Trophoblast cell (in vitro differentiated cells and primary cell): ENCODE results near the gene ALOX15B.

Source experiments
- DNase-seq, 2 donors: peaks; one replicate each; pipeline ENCODE4 v3.0.0-alpha.2; 2016
- H2AFZ ChIP-seq: 2 replicates; pipeline ENCODE4 v1.6.1; 2013; ENCODE audit warnings: low read length, moderate library complexity, mild to moderate bottlenecking; ENCODE audit not compliant: insufficient read depth, poor library complexity
- H2AK5ac ChIP-seq: 2 replicates; pipeline ENCODE4 v1.6.1; 2013; ENCODE audit warnings: mild to moderate bottlenecking, low read length
- H2BK120ac ChIP-seq: 2 replicates; pipeline ENCODE4 v1.6.1; 2013; ENCODE audit warnings: low read length, mild to moderate bottlenecking, moderate library complexity; ENCODE audit not compliant: insufficient read depth, poor library complexity
- H2BK12ac ChIP-seq: 2 replicates; pipeline ENCODE4 v1.6.1; 2013; ENCODE audit warnings: mild to moderate bottlenecking, low read length, moderate library complexity
- H2BK5ac ChIP-seq: 2 replicates; pipeline ENCODE4 v1.6.1; 2013; ENCODE audit warnings: low read length, low read depth, moderate library complexity, mild to moderate bottlenecking; ENCODE audit not compliant: poor library complexity
- H3K14ac ChIP-seq: 2 replicates; pipeline ENCODE4 v1.6.1; 2013; ENCODE audit warnings: mild to moderate bottlenecking, low read length
- H3K18ac ChIP-seq: 2 replicates; pipeline ENCODE4 v1.6.1; 2013; ENCODE audit warnings: mild to moderate bottlenecking, low read length
- H3K23ac ChIP-seq: 2 replicates; pipeline ENCODE4 v1.6.1; 2013; ENCODE audit warnings: low read length
- H3K27ac ChIP-seq: 2 replicates; pipeline ENCODE4 v1.5.1; 2013; ENCODE audit warnings: low read depth, mild to moderate bottlenecking, inconsistent platforms, low read length, moderate library complexity
- H3K27me3 ChIP-seq: 2 replicates; pipeline ENCODE4 v1.6.1; 2013; ENCODE audit warnings: inconsistent platforms, mild to moderate bottlenecking, low read length, moderate library complexity; ENCODE audit not compliant: insufficient read depth
- H3K36me3 ChIP-seq, 2 experiments: 1 replicate in 1 of 2; 2 replicates in 1 of 2; pipeline ENCODE4 v1.6.1; 2013; ENCODE audit warnings: low read length in 2 of 2, mild to moderate bottlenecking in 2 of 2, moderate library complexity in 1 of 2; ENCODE audit not compliant: insufficient read depth in 2 of 2, control insufficient read depth in 1 of 2
- H3K4ac ChIP-seq: 2 replicates; pipeline ENCODE4 v1.6.1; 2013; ENCODE audit warnings: low read depth, mild to moderate bottlenecking, low read length, moderate library complexity
- H3K4me1 ChIP-seq, 2 experiments: 1 replicate in 1 of 2; 2 replicates in 1 of 2; pipeline ENCODE4 v1.6.1; 2013; ENCODE audit warnings: low read length in 2 of 2, mild to moderate bottlenecking in 2 of 2, moderate library complexity in 1 of 2; ENCODE audit not compliant: insufficient read depth in 2 of 2, control insufficient read depth in 1 of 2
- H3K4me2 ChIP-seq: 2 replicates; pipeline ENCODE4 v1.6.1; 2013; ENCODE audit warnings: inconsistent platforms, mild to moderate bottlenecking, low read length, moderate library complexity
- H3K4me3 ChIP-seq: 2 replicates; pipeline ENCODE4 v1.5.1; 2013; ENCODE audit warnings: mild to moderate bottlenecking, low read depth, low read length, inconsistent platforms
- H3K79me1 ChIP-seq: one replicate; pipeline ENCODE4 v1.6.1; 2013; ENCODE audit warnings: low read length
- H3K79me2 ChIP-seq: 2 replicates; pipeline ENCODE4 v1.6.1; 2013; ENCODE audit warnings: low read length, mild to moderate bottlenecking; ENCODE audit not compliant: control insufficient read depth, insufficient read depth, poor library complexity
- H3K9ac ChIP-seq: 2 replicates; pipeline ENCODE4 v1.6.1; 2013; ENCODE audit warnings: mild to moderate bottlenecking, low read length
- H3K9me3 ChIP-seq: 2 replicates; pipeline ENCODE4 v1.6.1; 2013; ENCODE audit warnings: low read depth, mild to moderate bottlenecking, control low read depth, inconsistent platforms, low read length; ENCODE audit not compliant: insufficient read depth
- H4K12ac ChIP-seq: 2 replicates; pipeline ENCODE4 v1.6.1; 2013; ENCODE audit warnings: low read depth, mild to moderate bottlenecking, low read length, moderate library complexity
- H4K8ac ChIP-seq: 2 replicates; pipeline ENCODE4 v1.6.1; 2013; ENCODE audit warnings: low read depth, mild to moderate bottlenecking, low read length, moderate library complexity
- H4K91ac ChIP-seq: one replicate; pipeline ENCODE4 v1.6.1; 2013; ENCODE audit warnings: low read depth, mild to moderate bottlenecking, low read length, moderate library complexity
- WGBS: extraction: QIAGEN DNeasy Blood & Tissue Kit; methylation state at CpG from one replicate; pipeline ENCODE4 v1.1.7; 2013; ENCODE audit warnings: missing lambda C conversion rate; ENCODE audit not compliant: insufficient read length, insufficient coverage; ENCODE audit errors: extremely low coverage; 5-methylcytosine and 5-hydroxymethylcytosine counted together

Gene ALOX15B

GRCh38 chr17:8002721-8003593 is 35.9 kb upstream of the ALOX15B start:
- no peak overlapping the region for H3K23ac ChIP-seq
- no peak overlapping the region for H2BK12ac ChIP-seq
- no peaks in the 10 kb centered on the region for H3K79me1 ChIP-seq
- H3K14ac ChIP-seq, result no peak overlapping the region
- peaks cover 29% of the 10 kb centered on the region for H3K27me3 ChIP-seq
- peaks cover 0 to 4% of the 10 kb centered on the region in 2 experiments for H3K4me1 ChIP-seq
- H3K36me3 ChIP-seq, result no peaks in the 10 kb centered on the region
- H3K9ac ChIP-seq, result no peak overlapping the region
- H2AK5ac ChIP-seq, result no peak overlapping the region
- no peak overlapping the region for H2AFZ ChIP-seq
- H4K91ac ChIP-seq, result no peak overlapping the region
- H4K8ac ChIP-seq, result no peak overlapping the region
- H3K9me3 ChIP-seq, result peaks cover 14% of the 10 kb centered on the region
- no peak overlapping the region for H4K12ac ChIP-seq
- no peak overlapping the region for H3K18ac ChIP-seq
- H3K27ac ChIP-seq, result no peak overlapping the region
- no peak overlapping the region for H2BK120ac ChIP-seq
- H3K79me2 ChIP-seq, result no peaks in the 10 kb centered on the region
- H3K4me2 ChIP-seq, result no peak overlapping the region
- no peak overlapping the region for H3K4me3 ChIP-seq
- WGBS, result no CpG with 5 or more reads among the region's 92 CpGs
- DNase-seq, result no peak
- H2BK5ac ChIP-seq, result no peak overlapping the region
- no peak overlapping the region for H3K4ac ChIP-seq

- H3K4ac ChIP-seq, result no peak overlapping the region
- no peak overlapping the region for H4K12ac ChIP-seq
- H3K4me2 ChIP-seq, result no peak overlapping the region
- H3K14ac ChIP-seq, result no peak overlapping the region
- no CpG with 5 or more reads among the region's 44 CpGs for WGBS
- H3K9me3 ChIP-seq, result peaks cover 14% of the 10 kb centered on the region
- H3K18ac ChIP-seq, result no peak overlapping the region
- H3K23ac ChIP-seq, result no peak overlapping the region
- no peak overlapping the region for H2BK5ac ChIP-seq
- no peak overlapping the region for H3K4me3 ChIP-seq
- no peak for DNase-seq
- H2AFZ ChIP-seq, result no peak overlapping the region
- H2BK120ac ChIP-seq, result no peak overlapping the region
- H3K27me3 ChIP-seq, result peaks cover 29% of the 10 kb centered on the region
- H4K8ac ChIP-seq, result no peak overlapping the region
- H3K9ac ChIP-seq, result no peak overlapping the region
- no peak overlapping the region for H2BK12ac ChIP-seq
- no peak overlapping the region for H2AK5ac ChIP-seq
- no peak overlapping the region for H4K91ac ChIP-seq
- no peaks in the 10 kb centered on the region for H3K79me2 ChIP-seq
- H3K4me1 ChIP-seq, result peaks cover 0 to 4% of the 10 kb centered on the region in 2 experiments
- H3K27ac ChIP-seq, result no peak overlapping the region
- no peaks in the 10 kb centered on the region for H3K36me3 ChIP-seq
- no peaks in the 10 kb centered on the region for H3K79me1 ChIP-seq
Measured at GRCh38 chr17:8003594-8004181, 35.2 kb upstream of the ALOX15B start.

- Histone ChIP-seq H2BK120ac (no peak overlapping the region), H3K14ac (no peak overlapping the region), H3K9me3 (peaks cover 14% of the 10 kb centered on the region), H3K4ac (no peak overlapping the region), H2BK5ac (no peak overlapping the region), H3K79me1 (no peaks in the 10 kb centered on the region), H3K79me2 (no peaks in the 10 kb centered on the region), H2AFZ (no peak overlapping the region), H4K12ac (no peak overlapping the region), H3K27ac (no peak overlapping the region), H3K4me1 (peaks cover 0 to 4% of the 10 kb centered on the region in 2 experiments), H3K27me3 (peaks cover 29% of the 10 kb centered on the region), H3K23ac (no peak overlapping the region), H3K4me2 (no peak overlapping the region), H3K9ac (no peak overlapping the region), H3K18ac (no peak overlapping the region), H4K91ac (no peak overlapping the region), H2AK5ac (no peak overlapping the region), H3K36me3 (no peaks in the 10 kb centered on the region), H3K4me3 (no peak overlapping the region), H2BK12ac (no peak overlapping the region), H4K8ac (no peak overlapping the region)
- DNase-seq, result peak in 1 of 2 donors; percentile 22
- no CpG with 5 or more reads among the region's 6 CpGs for WGBS
Measured at GRCh38 chr17:8004899-8005298, 34.0 kb upstream of the ALOX15B start.

- no peak overlapping the region for H3K9ac ChIP-seq
- no peak overlapping the region for H3K4me2 ChIP-seq
- no peak overlapping the region for H3K27ac ChIP-seq
- H4K91ac ChIP-seq, result no peak overlapping the region
- peaks cover 14% of the 10 kb centered on the region for H3K9me3 ChIP-seq
- no peak overlapping the region for H2BK5ac ChIP-seq
- DNase-seq, result no peak
- H3K36me3 ChIP-seq, result no peaks in the 10 kb centered on the region
- no peak overlapping the region for H3K4ac ChIP-seq
- H2BK12ac ChIP-seq, result no peak overlapping the region
- H3K27me3 ChIP-seq, result peaks cover 29% of the 10 kb centered on the region
- peaks cover 0 to 4% of the 10 kb centered on the region in 2 experiments for H3K4me1 ChIP-seq
- H2AK5ac ChIP-seq, result no peak overlapping the region
- H3K4me3 ChIP-seq, result no peak overlapping the region
- no peak overlapping the region for H4K8ac ChIP-seq
- H3K79me2 ChIP-seq, result no peaks in the 10 kb centered on the region
- H3K23ac ChIP-seq, result no peak overlapping the region
- H3K14ac ChIP-seq, result no peak overlapping the region
- H3K79me1 ChIP-seq, result no peaks in the 10 kb centered on the region
- H3K18ac ChIP-seq, result no peak overlapping the region
- no peak overlapping the region for H4K12ac ChIP-seq
- H2BK120ac ChIP-seq, result no peak overlapping the region
- H2AFZ ChIP-seq, result no peak overlapping the region
- no CpG with 5 or more reads among the region's 1 CpG for WGBS
Measured at GRCh38 chr17:8005357-8005756, 33.5 kb upstream of the ALOX15B start.
